ENCODE data around the gene EEF1AKMT1. TPM values are rescaled to one million over a fixed set of nuclear protein-coding genes. Genes with fewer than 3 reads are reported as not detected.

The EEF1AKMT1 gene
- total RNA-seq, 1 experiment from 2014 or later = 8.9 TPM

DNA sequence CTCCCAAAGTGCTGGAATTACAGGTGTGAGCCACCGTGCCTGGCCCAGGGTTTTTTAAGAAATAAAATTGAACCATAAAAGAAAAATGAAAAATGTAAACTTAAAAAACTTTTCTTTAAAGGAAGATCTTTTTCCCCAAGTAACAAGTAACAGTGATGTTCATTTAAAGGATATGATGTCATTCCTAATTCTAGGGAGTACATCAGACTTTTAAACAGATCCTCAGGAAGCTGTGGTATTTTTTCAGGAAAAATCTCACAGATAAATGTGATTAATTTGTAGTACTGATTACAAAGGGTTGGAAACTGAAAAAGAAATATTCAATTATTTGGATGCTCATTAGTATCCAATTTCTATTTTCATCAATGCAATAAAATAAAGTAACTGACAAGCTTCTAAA lies 14.6 kb upstream of the EEF1AKMT1 start:
- H4K20me1 ChIP-seq (ENCODE audit: insufficient read depth) = no peaks in the 10 kb centered on the region
- H3K9me2 ChIP-seq (ENCODE audit: insufficient read depth) = no peaks in the 10 kb centered on the region
- no peaks in the 10 kb centered on the region for H3K36me3 ChIP-seq (ENCODE audit: low read depth)
- ChIA-PET POLR2A (ENCODE audit: unreplicated experiment) (no interaction called here), CTCF (no interaction called here)
- H3K4me3 ChIP-seq = no peak overlapping the region
- H3K79me2 ChIP-seq (ENCODE audit: low read depth) = no peaks in the 10 kb centered on the region
- H3K9me3 ChIP-seq (ENCODE audit: insufficient read depth, low read depth) = no peaks in the 10 kb centered on the region
- H3K4me2 ChIP-seq = no peak overlapping the region
- H3F3A ChIP-seq (ENCODE audit: insufficient read depth, low read depth) = peaks cover 4% of the 10 kb centered on the region
- intact Hi-C loops (cut with micrococcal nuclease; ENCODE audit: unreplicated experiment) = no loop called here
- no peaks in the 10 kb centered on the region for H3K27me3 ChIP-seq (ENCODE audit: insufficient read depth, low read depth)
- BruUV-seq (replicated peaks) = no TSS peak
- H2AFZ ChIP-seq = no peak overlapping the region
- DNase-seq = no peak
- TF ChIP-seq EZH2 (IDR thresholded peaks at IDR 0.05; ENCODE audit: low read depth) = no peak
- TF ChIP-seq, protein P1, sequence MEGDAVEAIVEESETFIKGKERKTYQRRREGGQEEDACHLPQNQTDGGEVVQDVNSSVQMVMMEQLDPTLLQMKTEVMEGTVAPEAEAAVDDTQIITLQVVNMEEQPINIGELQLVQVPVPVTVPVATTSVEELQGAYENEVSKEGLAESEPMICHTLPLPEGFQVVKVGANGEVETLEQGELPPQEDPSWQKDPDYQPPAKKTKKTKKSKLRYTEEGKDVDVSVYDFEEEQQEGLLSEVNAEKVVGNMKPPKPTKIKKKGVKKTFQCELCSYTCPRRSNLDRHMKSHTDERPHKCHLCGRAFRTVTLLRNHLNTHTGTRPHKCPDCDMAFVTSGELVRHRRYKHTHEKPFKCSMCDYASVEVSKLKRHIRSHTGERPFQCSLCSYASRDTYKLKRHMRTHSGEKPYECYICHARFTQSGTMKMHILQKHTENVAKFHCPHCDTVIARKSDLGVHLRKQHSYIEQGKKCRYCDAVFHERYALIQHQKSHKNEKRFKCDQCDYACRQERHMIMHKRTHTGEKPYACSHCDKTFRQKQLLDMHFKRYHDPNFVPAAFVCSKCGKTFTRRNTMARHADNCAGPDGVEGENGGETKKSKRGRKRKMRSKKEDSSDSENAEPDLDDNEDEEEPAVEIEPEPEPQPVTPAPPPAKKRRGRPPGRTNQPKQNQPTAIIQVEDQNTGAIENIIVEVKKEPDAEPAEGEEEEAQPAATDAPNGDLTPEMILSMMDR (conservative IDR thresholded peaks at IDR 0.05) = no peak
- H3K27ac ChIP-seq = no peak overlapping the region
- no peaks in the 10 kb centered on the region for H3K4me1 ChIP-seq (replicated peaks; ENCODE audit: insufficient read depth)

DNA sequence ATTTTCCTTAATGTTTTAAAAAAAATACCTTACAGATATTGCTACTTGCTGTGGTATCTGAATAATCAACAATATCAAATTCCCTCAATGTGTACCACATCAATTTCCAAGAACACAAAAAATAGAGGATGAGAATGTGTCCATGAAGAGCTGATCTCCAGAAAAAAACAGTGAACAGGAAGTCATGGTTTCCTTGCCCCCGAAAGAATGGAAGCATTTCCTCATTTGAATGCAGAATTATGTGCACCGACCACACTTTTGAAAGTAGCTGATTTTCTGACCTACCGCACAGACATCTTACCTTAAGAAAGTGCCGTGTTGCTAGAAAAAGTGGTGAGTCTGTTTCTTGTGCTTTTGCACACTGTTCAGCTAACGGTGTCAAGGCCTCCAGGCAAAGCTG lies 13.4 kb upstream of the EEF1AKMT1 start:
- no peak overlapping the region for H3K4me2 ChIP-seq
- H3K4me1 ChIP-seq (replicated peaks; ENCODE audit: insufficient read depth) = no peaks in the 10 kb centered on the region
- H3K79me2 ChIP-seq (ENCODE audit: low read depth) = no peaks in the 10 kb centered on the region
- no peak for DNase-seq
- intact Hi-C loops (cut with micrococcal nuclease; ENCODE audit: unreplicated experiment) = no loop called here
- no peak for TF ChIP-seq EZH2 (IDR thresholded peaks at IDR 0.05; ENCODE audit: low read depth)
- TF ChIP-seq, protein P1 (conservative IDR thresholded peaks at IDR 0.05) = no peak
- H3F3A ChIP-seq (ENCODE audit: insufficient read depth, low read depth) = peaks cover 4% of the 10 kb centered on the region
- no peaks in the 10 kb centered on the region for H3K9me2 ChIP-seq (ENCODE audit: insufficient read depth)
- no peaks in the 10 kb centered on the region for H3K27me3 ChIP-seq (ENCODE audit: insufficient read depth, low read depth)
- H3K27ac ChIP-seq = no peak overlapping the region
- H3K4me3 ChIP-seq = no peak overlapping the region
- CTCF ChIA-PET = no interaction called here
- no peak overlapping the region for H2AFZ ChIP-seq
- no peaks in the 10 kb centered on the region for H3K36me3 ChIP-seq (ENCODE audit: low read depth)
- no TSS peak for BruUV-seq (replicated peaks)
- H3K9me3 ChIP-seq (ENCODE audit: insufficient read depth, low read depth) = no peaks in the 10 kb centered on the region
- POLR2A ChIA-PET (ENCODE audit: unreplicated experiment) = no interaction called here
- H4K20me1 ChIP-seq (ENCODE audit: insufficient read depth) = no peaks in the 10 kb centered on the region

DNA sequence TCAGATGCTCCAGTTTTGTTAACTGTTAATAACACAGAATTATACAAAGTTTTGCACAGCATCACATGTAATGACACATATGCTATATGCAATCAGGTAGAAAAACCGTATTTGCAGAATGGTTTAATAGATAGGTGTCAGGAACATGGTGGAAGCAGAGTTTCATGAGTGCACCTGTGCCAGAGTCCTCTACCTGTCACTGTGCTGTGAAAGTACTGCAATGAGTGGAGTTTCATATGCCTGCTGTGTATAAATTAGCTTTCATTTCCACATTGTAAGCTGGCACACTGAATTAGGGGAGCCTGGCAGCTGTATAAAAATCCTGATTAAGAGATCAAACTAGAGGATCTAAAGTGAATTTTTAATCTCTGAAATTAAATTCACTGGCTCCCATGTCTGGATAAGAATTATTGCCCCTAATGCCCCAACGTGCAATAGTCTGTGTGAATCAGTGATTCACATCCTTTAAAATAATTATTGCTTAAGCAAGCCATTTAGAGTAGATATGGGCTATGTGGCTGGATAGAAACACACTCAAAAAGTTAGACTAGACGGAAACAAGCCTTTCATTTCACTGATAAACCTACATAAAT lies 8.5 kb upstream of the EEF1AKMT1 start:
- no peaks in the 10 kb centered on the region for H3K27me3 ChIP-seq (ENCODE audit: insufficient read depth, low read depth)
- no peaks in the 10 kb centered on the region for H3F3A ChIP-seq (ENCODE audit: insufficient read depth, low read depth)
- ChIA-PET POLR2A (ENCODE audit: unreplicated experiment) (no interaction called here), CTCF (no interaction called here)
- no peak overlapping the region for H3K27ac ChIP-seq
- no peaks in the 10 kb centered on the region for H3K4me1 ChIP-seq (replicated peaks; ENCODE audit: insufficient read depth)
- no peak overlapping the region for H3K4me3 ChIP-seq
- no peaks in the 10 kb centered on the region for H4K20me1 ChIP-seq (ENCODE audit: insufficient read depth)
- H3K36me3 ChIP-seq (ENCODE audit: low read depth) = no peaks in the 10 kb centered on the region
- H3K9me3 ChIP-seq (ENCODE audit: insufficient read depth, low read depth) = no peaks in the 10 kb centered on the region
- intact Hi-C loops (cut with micrococcal nuclease; ENCODE audit: unreplicated experiment) = no loop called here
- no peak overlapping the region for H3K4me2 ChIP-seq
- no peaks in the 10 kb centered on the region for H3K9me2 ChIP-seq (ENCODE audit: insufficient read depth)
- no peaks in the 10 kb centered on the region for H3K79me2 ChIP-seq (ENCODE audit: low read depth)
- DNase-seq = no peak
- TF ChIP-seq EZH2 (IDR thresholded peaks at IDR 0.05; ENCODE audit: low read depth) = no peak
- no peak overlapping the region for H2AFZ ChIP-seq
- no TSS peak for BruUV-seq (replicated peaks)

DNA sequence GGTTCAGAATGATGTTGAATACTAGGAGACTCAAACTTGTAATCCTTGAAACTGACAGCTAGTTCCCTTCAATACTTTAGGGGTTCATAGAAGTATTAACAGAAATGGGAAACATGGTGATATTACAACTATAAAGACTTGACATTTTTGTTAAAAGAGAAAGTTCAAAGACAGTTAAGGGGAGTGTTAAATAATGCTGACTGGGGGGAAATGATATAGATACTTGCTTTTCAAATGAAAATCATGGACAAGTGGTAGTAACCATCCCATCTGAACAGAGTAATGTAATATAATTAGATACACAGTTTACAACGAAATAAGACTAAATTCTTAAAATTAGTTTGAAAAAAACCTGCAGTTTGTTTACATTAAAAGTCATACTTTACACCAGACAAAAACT lies 6.6 kb upstream of the EEF1AKMT1 start:
- H3K36me3 ChIP-seq (ENCODE audit: low read depth) = no peaks in the 10 kb centered on the region; the same call in 1 of the 2 replicates
- no peaks in the 10 kb centered on the region for H3K79me2 ChIP-seq (ENCODE audit: low read depth)
- no TSS peak for BruUV-seq (replicated peaks)
- H3F3A ChIP-seq (ENCODE audit: insufficient read depth, low read depth) = peaks cover 10% of the 10 kb centered on the region
- H2AFZ ChIP-seq = no peak overlapping the region
- no peaks in the 10 kb centered on the region for H3K4me1 ChIP-seq (replicated peaks; ENCODE audit: insufficient read depth)
- no peak for DNase-seq
- H3K27me3 ChIP-seq (ENCODE audit: insufficient read depth, low read depth) = no peaks in the 10 kb centered on the region
- no peak overlapping the region for H3K27ac ChIP-seq
- H4K20me1 ChIP-seq (ENCODE audit: insufficient read depth) = no peaks in the 10 kb centered on the region
- no peak overlapping the region for H3K4me3 ChIP-seq
- H3K9me2 ChIP-seq (ENCODE audit: insufficient read depth) = no peaks in the 10 kb centered on the region
- H3K4me2 ChIP-seq = no peak overlapping the region
- ChIA-PET POLR2A (ENCODE audit: unreplicated experiment) (no interaction called here), CTCF (no interaction called here)
- H3K9me3 ChIP-seq (ENCODE audit: insufficient read depth, low read depth) = no peaks in the 10 kb centered on the region
- intact Hi-C loops (cut with micrococcal nuclease; ENCODE audit: unreplicated experiment) = no loop called here
- TF ChIP-seq EZH2 (IDR thresholded peaks at IDR 0.05; ENCODE audit: low read depth) = no peak
- TF ChIP-seq, protein P1 (conservative IDR thresholded peaks at IDR 0.05) = no peak
